Mesendoderm (in vitro differentiated cells): Measurements from ENCODE around the gene EFCAB7.

ENCODE experiments used
- DNase-seq: peaks from one replicate; pipeline ENCODE4 v3.0.0; 2013
- H2AK5ac ChIP-seq: 2 replicates; pipeline ENCODE4 v1.6.1; 2013; ENCODE audit warnings: low read length, inconsistent platforms
- H2BK120ac ChIP-seq: 2 replicates; pipeline ENCODE4 v1.6.1; 2013; ENCODE audit warnings: low read depth, mild to moderate bottlenecking, low read length, moderate library complexity, mixed read lengths
- H2BK15ac ChIP-seq: replicated peaks from 2 replicates; pipeline ENCODE4 v1.6.1; 2013; ENCODE audit warnings: low read depth, mild to moderate bottlenecking, moderate library complexity
- H2BK5ac ChIP-seq: 2 replicates; pipeline ENCODE4 v1.6.1; 2013; ENCODE audit warnings: low read length, inconsistent platforms
- H3K18ac ChIP-seq: 2 replicates; pipeline ENCODE4 v1.6.1; 2013; ENCODE audit warnings: mild to moderate bottlenecking, low read length, mixed read lengths
- H3K23ac ChIP-seq: one replicate; pipeline ENCODE4 v1.6.1; 2013; ENCODE audit warnings: low read length
- H3K27ac ChIP-seq: 2 replicates; pipeline ENCODE4 v1.5.1; 2013; ENCODE audit warnings: low read depth, mild to moderate bottlenecking, inconsistent platforms, low read length, moderate library complexity
- H3K27me3 ChIP-seq: 2 replicates; pipeline ENCODE4 v1.6.1; 2013; ENCODE audit warnings: low read length, control low read depth, mild to moderate bottlenecking, inconsistent platforms; ENCODE audit not compliant: insufficient read depth, poor library complexity
- H3K36me3 ChIP-seq: 2 replicates; pipeline ENCODE4 v1.6.1; 2013; ENCODE audit warnings: low read length, inconsistent platforms; ENCODE audit not compliant: control insufficient read depth, insufficient read depth
- H3K4ac ChIP-seq: one replicate; pipeline ENCODE4 v1.6.1; 2013; ENCODE audit warnings: low read depth, mild to moderate bottlenecking, low read length, moderate library complexity
- H3K4me1 ChIP-seq: 2 replicates; pipeline ENCODE4 v1.6.1; 2013; ENCODE audit warnings: low read depth, low read length, inconsistent platforms; ENCODE audit not compliant: control insufficient read depth
- H3K4me2 ChIP-seq: 2 replicates; pipeline ENCODE4 v1.6.1; 2013; ENCODE audit warnings: low read length
- H3K4me3 ChIP-seq: 2 replicates; pipeline ENCODE4 v1.5.1; 2013; ENCODE audit warnings: mild to moderate bottlenecking, low read length
- H3K56ac ChIP-seq: one replicate; pipeline ENCODE4 v1.6.1; 2013; ENCODE audit warnings: low read length
- H3K79me1 ChIP-seq: 2 replicates; pipeline ENCODE4 v1.6.1; 2013; ENCODE audit warnings: low read length, inconsistent platforms
- H3K79me2 ChIP-seq: 2 replicates; pipeline ENCODE4 v1.6.1; 2013; ENCODE audit warnings: mild to moderate bottlenecking, low read length; ENCODE audit not compliant: control insufficient read depth, insufficient read depth
- H3K9ac ChIP-seq: 2 replicates; pipeline ENCODE4 v1.6.1; 2013; ENCODE audit warnings: low read length, inconsistent platforms
- H4K5ac ChIP-seq: one replicate; pipeline ENCODE4 v1.6.1; 2013; ENCODE audit warnings: low read length
- H4K8ac ChIP-seq: one replicate; pipeline ENCODE4 v1.6.1; 2013; ENCODE audit warnings: low read depth, mild to moderate bottlenecking, control low read depth, low read length, moderate library complexity
- WGBS: extraction: QIAGEN DNeasy Blood & Tissue Kit; methylation state at CpG from one replicate; pipeline ENCODE4 v1.1.7; 2013; ENCODE audit warnings: low lambda C conversion rate, missing lambda C conversion rate; ENCODE audit not compliant: insufficient coverage; ENCODE audit errors: extremely low coverage; 5-methylcytosine and 5-hydroxymethylcytosine counted together

The EFCAB7 gene

GRCh38 chr1:63516629-63517028 lies 6.7 kb upstream of the EFCAB7 start:
- Histone ChIP-seq H3K9ac (no peak overlapping the region), H3K27ac (no peak overlapping the region), H3K4me2 (no peak overlapping the region), H4K5ac (no peak overlapping the region), H3K23ac (no peak overlapping the region), H3K79me2 (no peaks in the 10 kb centered on the region), H4K8ac (no peak overlapping the region), H3K4ac (no peak overlapping the region), H3K27me3 (no peaks in the 10 kb centered on the region), H3K18ac (no peak overlapping the region), H3K4me1 (no peaks in the 10 kb centered on the region), H3K79me1 (no peaks in the 10 kb centered on the region), H2AK5ac (no peak overlapping the region), H3K4me3 (no peak overlapping the region), H2BK15ac (no peak overlapping the region), H2BK120ac (no peak overlapping the region), H2BK5ac (no peak overlapping the region), H3K56ac (no peak overlapping the region), H3K36me3 (no peaks in the 10 kb centered on the region)
- WGBS = no CpG with 5 or more reads among the region's 2 CpGs
- DNase-seq = no peak

DNA sequence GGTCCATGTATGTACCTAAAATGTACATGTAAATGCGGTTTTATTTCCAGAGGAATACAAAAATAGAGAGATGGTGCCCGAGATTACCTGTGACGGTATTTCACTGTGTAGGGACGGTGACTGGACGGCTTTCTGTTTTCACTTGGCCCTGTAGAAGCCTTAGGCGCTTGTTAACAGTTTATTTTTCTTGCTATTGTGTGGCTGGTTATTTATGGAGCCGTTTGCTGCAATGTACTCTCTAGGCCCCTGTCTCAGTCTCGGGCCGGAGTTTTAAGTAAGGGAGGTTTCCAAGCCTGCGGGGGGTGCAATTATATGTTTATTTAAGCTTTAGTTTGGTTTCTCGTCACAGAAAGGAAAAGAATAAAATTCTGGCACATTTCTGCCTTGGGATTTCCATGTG lies 413 bp downstream of the EFCAB7 start:
- Histone ChIP-seq H2BK120ac (no peak overlapping the region), H3K18ac (no peak overlapping the region), H3K79me1 (peaks cover 2% of the 10 kb centered on the region), H4K8ac (peak overlapping the region; percentile 65), H2BK5ac (no peak overlapping the region), H3K36me3 (no peaks in the 10 kb centered on the region), H3K27ac (peak overlapping the region; percentile 91), H3K9ac (peak overlapping the region; percentile 83), H3K56ac (peak overlapping the region; percentile 87), H3K4me2 (peak overlapping the region; percentile 38), H3K4me3 (peak overlapping the region; percentile 83), H3K4ac (no peak overlapping the region), H3K79me2 (no peaks in the 10 kb centered on the region), H3K23ac (no peak overlapping the region), H2BK15ac (no peak overlapping the region), H2AK5ac (no peak overlapping the region), H3K27me3 (no peaks in the 10 kb centered on the region), H4K5ac (no peak overlapping the region), H3K4me1 (peaks cover 2% of the 10 kb centered on the region)
- DNase-seq = no peak
- WGBS = no CpG with 5 or more reads among the region's 11 CpGs

DNA sequence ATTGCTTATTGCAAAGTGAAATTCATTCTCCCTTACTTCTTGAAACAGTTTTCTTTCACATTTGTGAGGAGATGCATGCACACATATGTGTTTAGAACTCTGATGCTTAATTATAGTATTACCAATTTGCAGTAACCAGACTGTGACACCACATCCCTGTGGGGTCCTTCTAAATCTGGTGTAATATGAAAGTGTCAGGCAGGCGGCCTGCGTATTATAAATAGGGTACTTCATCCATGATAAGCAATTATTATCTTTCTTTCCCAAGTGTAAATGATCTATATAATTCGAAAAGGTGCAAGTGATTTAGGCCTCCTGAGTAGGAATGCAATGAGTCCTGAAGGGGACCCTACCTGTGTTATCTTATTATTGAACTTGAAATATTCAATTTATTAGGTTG lies 876 bp downstream of the EFCAB7 start:
- no peak overlapping the region for H3K4me3 ChIP-seq
- no peak overlapping the region for H2AK5ac ChIP-seq
- peaks cover 2% of the 10 kb centered on the region for H3K4me1 ChIP-seq
- no peaks in the 10 kb centered on the region for H3K36me3 ChIP-seq
- no peak overlapping the region for H2BK15ac ChIP-seq
- no peak overlapping the region for H3K56ac ChIP-seq
- H3K79me1 ChIP-seq = peaks cover 2% of the 10 kb centered on the region
- H3K27me3 ChIP-seq = no peaks in the 10 kb centered on the region
- WGBS = no CpG with 5 or more reads among the region's 3 CpGs
- no peak overlapping the region for H4K5ac ChIP-seq
- no peak for DNase-seq
- no peak overlapping the region for H2BK5ac ChIP-seq
- no peak overlapping the region for H3K27ac ChIP-seq
- no peak overlapping the region for H2BK120ac ChIP-seq
- H3K9ac ChIP-seq = no peak overlapping the region
- H3K23ac ChIP-seq = no peak overlapping the region
- no peak overlapping the region for H3K4ac ChIP-seq
- no peak overlapping the region for H3K4me2 ChIP-seq
- H3K18ac ChIP-seq = no peak overlapping the region
- H4K8ac ChIP-seq = no peak overlapping the region
- H3K79me2 ChIP-seq = no peaks in the 10 kb centered on the region

DNA sequence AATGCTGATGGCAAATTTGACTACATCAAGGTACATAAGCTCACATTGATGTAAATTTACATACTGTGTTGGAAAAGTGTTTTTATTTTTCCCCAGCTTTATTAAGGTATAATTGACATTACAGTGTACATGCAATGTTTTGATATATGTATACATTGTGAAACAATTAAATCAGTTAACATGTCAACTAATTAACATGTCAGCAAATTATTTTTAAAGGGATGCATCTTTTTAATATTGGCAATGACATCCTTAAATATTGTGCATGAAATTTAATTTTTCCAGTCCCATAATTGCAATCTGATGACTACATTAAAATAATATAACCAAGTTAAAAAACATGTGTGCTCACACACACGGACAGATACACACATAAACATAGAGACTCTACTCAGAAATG lies 9.4 kb downstream of the EFCAB7 start:
- DNase-seq = no peak
- Histone ChIP-seq H3K56ac (no peak overlapping the region), H3K4me3 (no peak overlapping the region), H2AK5ac (no peak overlapping the region), H3K18ac (no peak overlapping the region), H3K79me1 (no peaks in the 10 kb centered on the region), H3K27me3 (no peaks in the 10 kb centered on the region), H3K4me1 (no peaks in the 10 kb centered on the region), H3K4ac (no peak overlapping the region), H3K36me3 (no peaks in the 10 kb centered on the region), H3K9ac (no peak overlapping the region), H2BK120ac (no peak overlapping the region), H2BK15ac (no peak overlapping the region), H3K79me2 (no peaks in the 10 kb centered on the region), H4K5ac (no peak overlapping the region), H4K8ac (no peak overlapping the region), H3K23ac (no peak overlapping the region), H3K27ac (no peak overlapping the region), H3K4me2 (no peak overlapping the region), H2BK5ac (no peak overlapping the region)
- WGBS = no CpG with 5 or more reads among the region's 1 CpG

GRCh38 chr1:63533931-63534330 lies 10.6 kb downstream of the EFCAB7 start:
- Histone ChIP-seq H3K56ac (no peak overlapping the region), H2BK120ac (no peak overlapping the region), H3K18ac (no peak overlapping the region), H3K4ac (no peak overlapping the region), H2AK5ac (no peak overlapping the region), H2BK15ac (no peak overlapping the region), H4K8ac (no peak overlapping the region), H3K79me2 (no peaks in the 10 kb centered on the region), H4K5ac (no peak overlapping the region), H3K27ac (no peak overlapping the region), H3K9ac (no peak overlapping the region), H3K4me3 (no peak overlapping the region), H3K36me3 (no peaks in the 10 kb centered on the region), H3K79me1 (no peaks in the 10 kb centered on the region), H3K23ac (no peak overlapping the region), H3K27me3 (no peaks in the 10 kb centered on the region), H3K4me2 (no peak overlapping the region), H3K4me1 (no peaks in the 10 kb centered on the region), H2BK5ac (no peak overlapping the region)
- WGBS = no CpG with 5 or more reads among the region's 1 CpG
- DNase-seq = no peak

DNA sequence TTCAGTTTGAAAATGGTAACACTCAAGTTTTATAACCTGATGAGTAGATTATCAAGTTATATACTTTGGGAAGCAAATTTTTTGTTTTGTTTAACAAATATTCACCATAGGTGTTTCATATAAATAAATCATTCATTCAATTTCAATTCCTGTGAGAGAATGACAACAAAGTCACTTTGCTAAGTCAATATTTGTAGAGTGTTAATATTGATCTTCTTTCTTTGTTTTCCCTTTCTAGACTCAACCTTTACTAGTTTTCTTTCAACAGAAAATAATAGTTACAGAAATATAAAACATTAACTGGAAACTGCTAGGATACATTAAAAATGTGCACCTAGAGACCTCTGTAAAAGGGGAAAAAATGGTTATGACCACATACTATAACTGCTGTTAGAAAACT lies 11.1 kb downstream of the EFCAB7 start:
- Histone ChIP-seq H2BK120ac (no peak overlapping the region), H3K4ac (no peak overlapping the region), H3K79me1 (no peaks in the 10 kb centered on the region), H3K27ac (no peak overlapping the region), H2BK5ac (no peak overlapping the region), H3K23ac (no peak overlapping the region), H3K27me3 (no peaks in the 10 kb centered on the region), H3K4me3 (no peak overlapping the region), H2AK5ac (no peak overlapping the region), H3K18ac (no peak overlapping the region), H4K8ac (no peak overlapping the region), H2BK15ac (no peak overlapping the region), H3K9ac (no peak overlapping the region), H3K4me1 (no peaks in the 10 kb centered on the region), H3K56ac (no peak overlapping the region), H4K5ac (no peak overlapping the region), H3K4me2 (no peak overlapping the region), H3K79me2 (no peaks in the 10 kb centered on the region), H3K36me3 (no peaks in the 10 kb centered on the region)
- no peak for DNase-seq
